ENCODE measurements around the gene TMEM130. TPM values are rescaled to one million over a fixed set of nuclear protein-coding genes. Genes with fewer than 3 reads are reported as not detected.

TMEM130 gene
- total RNA-seq, 1 donor = 0.21 TPM

Other genes starting within 250 kb of the TMEM130 start
- gene TRRAP, start 8.5 kb upstream of the TMEM130 start, total RNA-seq = 25.4 TPM